Renal cortex interstitium (tissue), 11 donors: ENCODE measurements around the gene GGTLC3. TPM values are rescaled to one million over a fixed set of nuclear protein-coding genes. Genes with fewer than 3 reads are reported as not detected.
"Not testable (repeated sequence)": the region's sequence is repeated elsewhere in the genome, so short reads cannot be mapped to it uniquely, and the experiment has no call there.

ENCODE experiments used
- DNase-seq, 11 donors: peaks; one replicate each; pipeline ENCODE4 v3.0.0-alpha.2; 2013; ENCODE audit warnings: low read depth in 9 of 11, low spot score in 4 of 11; ENCODE audit errors: extremely low read depth in 1 of 11
- polyA plus RNA-seq, 3 donors: library from polyadenylated mRNA; unstranded; fragments of 120-200 nt; gene quantifications; one replicate each; pipeline ENCODE4 v1.2.1, GENCODE V29; 2013; ENCODE audit not compliant: insufficient read length in 3 of 3

GGTLC3 gene
- polyA plus RNA-seq, 3 donors = 0.25 TPM; not detected in 2

- not testable (repeated sequence) for DNase-seq
Measured at GRCh38 chr22:18527752-18528596, 10.0 kb upstream of the GGTLC3 start, which contains the start of gene TMEM191B. TMEM191B (plus strand) TSS chr22:18527802; CDS start chr22:18527981, 179 bp downstream.

- not testable (repeated sequence) for DNase-seq
Measured at GRCh38 chr22:18523328-18523727, 5.4 kb upstream of the GGTLC3 start.

- not testable (repeated sequence) for DNase-seq
Measured at GRCh38 chr22:18522762-18523161, 4.8 kb upstream of the GGTLC3 start.

GRCh38 chr22:18513454-18513853, 4.5 kb downstream of the GGTLC3 start:
- DNase-seq = not testable (repeated sequence)

- DNase-seq = not testable (repeated sequence)
Measured at GRCh38 chr22:18512378-18512777, 5.6 kb downstream of the GGTLC3 start.

- DNase-seq = not testable (repeated sequence)
Measured at GRCh38 chr22:18511327-18511726, 6.6 kb downstream of the GGTLC3 start.

- not testable (repeated sequence) for DNase-seq
Measured at GRCh38 chr22:18496227-18496626, 21.7 kb downstream of the GGTLC3 start.

Other genes with a start within 250 kb of the GGTLC3 start
- 1 to 10 TPM in 2 of 3 donors, under 1 TPM in 1; 0.62 to 3.8 (median 2.9) TPM for gene TMEM191B, start 9.6 kb upstream of the GGTLC3 start, polyA plus RNA-seq
- gene RIMBP3, start 93.8 kb upstream of the GGTLC3 start, polyA plus RNA-seq = under 1 TPM; 0.40 to 0.45 (median 0.40) TPM